Suprapubic skin (tissue), 4 donors: Measurements from ENCODE around the gene NCBP2. TPM values are rescaled to one million over a fixed set of nuclear protein-coding genes. Genes with fewer than 3 reads are reported as not detected.
"Not testable (repeated sequence)": the region's sequence is repeated elsewhere in the genome, so short reads cannot be mapped to it uniquely, and the experiment has no call there.

Experiments
- DNase-seq, 2 donors: peaks; one replicate each; pipeline ENCODE4 v3.0.0-alpha.2; 2019; ENCODE audit warnings: low spot score in 2 of 2
- H3K27ac ChIP-seq: fragments of 200-600 bp; sonication (generic); one replicate; pipeline ENCODE4 v1.5.1; 2019
- H3K27me3 ChIP-seq: fragments of 200-600 bp; sonication (generic); one replicate; pipeline ENCODE4 v1.5.1; 2019
- H3K36me3 ChIP-seq: fragments of 200-600 bp; sonication (generic); one replicate; pipeline ENCODE4 v1.5.1; 2019
- H3K4me1 ChIP-seq: fragments of 200-600 bp; sonication (generic); one replicate; pipeline ENCODE4 v1.5.1; 2019
- H3K4me3 ChIP-seq: fragments of 200-600 bp; sonication (generic); one replicate; pipeline ENCODE4 v1.5.1; 2019; ENCODE audit warnings: mild to moderate bottlenecking
- H3K9me3 ChIP-seq: fragments of 200-600 bp; sonication (generic); one replicate; pipeline ENCODE4 v1.5.1; 2019
- EP300 ChIP-seq: sonication (generic); formaldehyde crosslinking; IDR thresholded peaks from one replicate; pipeline ENCODE4 v1.6.1; 2017; ENCODE audit warnings: antibody characterized with exemption
- POLR2A ChIP-seq, 2 donors: fragments of 450-650 bp; IDR thresholded peaks; one replicate each; pipeline ENCODE4 v1.6.1; 2017; ENCODE audit warnings: antibody characterized with exemption in 2 of 2, mild to moderate bottlenecking in 2 of 2, moderate library complexity in 2 of 2
- POLR2AphosphoS5 ChIP-seq, 3 donors: sonication (generic); formaldehyde crosslinking; IDR thresholded peaks; one replicate each; pipeline ENCODE4 v1.6.1; 2017; ENCODE audit warnings: antibody characterized with exemption in 3 of 3
- WGBS: methylation state at CpG from one replicate; pipeline ENCODE4 v1.1.5; 2018; 5-methylcytosine and 5-hydroxymethylcytosine counted together
- total RNA-seq, 4 donors: library from RNA; depleted of rRNA; stranded (reverse); fragments of >200 nt; gene quantifications; one replicate each; pipeline ENCODE4 v1.1.0, GENCODE V29; 2016
- TF ChIP-seq, protein P1 (sequence below), 2 donors: fragments of 200-600 bp in 1 of 2; fragments of 450-650 bp in 1 of 2; sonication (generic) in 1 of 2; IDR thresholded peaks; one replicate each; pipeline ENCODE4 v1.5.1; 2016 to 2019; ENCODE audit warnings: antibody characterized with exemption in 2 of 2, mild to moderate bottlenecking in 1 of 2, moderate library complexity in 1 of 2

Gene NCBP2
- total RNA-seq, 4 donors from 2014 or later: 27.1 to 33.0 (median 28.3) TPM

DNA sequence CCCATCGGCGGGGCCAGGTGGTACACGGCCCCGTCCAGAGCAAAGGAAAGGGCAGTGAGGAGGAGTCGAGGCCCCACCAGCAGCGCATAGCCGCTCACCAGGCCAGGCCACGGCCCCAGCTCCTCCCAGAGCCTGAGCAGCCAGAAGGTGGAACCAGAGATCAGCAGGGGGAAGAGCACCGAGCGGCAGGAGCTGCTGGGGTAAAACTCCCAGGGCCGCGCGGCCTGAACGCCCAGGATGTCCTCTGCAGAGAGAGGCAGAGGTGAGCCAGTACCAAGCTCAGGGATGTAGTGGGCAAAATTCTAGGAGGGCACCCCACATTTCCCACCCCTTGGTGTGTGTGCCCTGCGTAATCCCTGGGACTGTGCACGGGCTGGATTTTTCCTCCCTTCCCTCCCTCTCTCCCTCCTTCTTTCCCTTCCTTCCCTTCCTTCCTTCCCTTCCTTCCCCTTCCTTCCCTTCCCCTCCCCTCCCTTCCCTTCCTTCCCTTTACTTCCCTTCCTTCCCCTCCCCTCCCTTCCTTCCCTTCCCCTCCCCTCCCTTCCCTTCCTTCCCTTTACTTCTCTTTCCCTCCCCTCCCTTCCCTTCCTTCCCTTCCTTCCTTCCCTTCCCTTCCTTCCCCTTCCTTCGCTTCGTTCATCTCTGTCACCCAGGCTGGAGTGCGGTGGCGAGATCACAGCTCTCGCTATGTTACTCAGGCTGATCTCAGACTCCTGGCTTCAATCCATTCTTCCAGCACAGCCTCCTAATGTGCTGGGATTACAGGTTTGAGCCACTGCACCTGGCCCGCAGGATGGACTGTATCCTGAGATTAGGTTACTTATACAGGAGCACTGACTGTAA lies 6.3 kb upstream of the NCBP2 start:
- no peak overlapping the region for H3K27ac ChIP-seq
- no peak for DNase-seq
- peaks cover 10% of the 10 kb centered on the region for H3K4me1 ChIP-seq
- TF ChIP-seq, protein P1, sequence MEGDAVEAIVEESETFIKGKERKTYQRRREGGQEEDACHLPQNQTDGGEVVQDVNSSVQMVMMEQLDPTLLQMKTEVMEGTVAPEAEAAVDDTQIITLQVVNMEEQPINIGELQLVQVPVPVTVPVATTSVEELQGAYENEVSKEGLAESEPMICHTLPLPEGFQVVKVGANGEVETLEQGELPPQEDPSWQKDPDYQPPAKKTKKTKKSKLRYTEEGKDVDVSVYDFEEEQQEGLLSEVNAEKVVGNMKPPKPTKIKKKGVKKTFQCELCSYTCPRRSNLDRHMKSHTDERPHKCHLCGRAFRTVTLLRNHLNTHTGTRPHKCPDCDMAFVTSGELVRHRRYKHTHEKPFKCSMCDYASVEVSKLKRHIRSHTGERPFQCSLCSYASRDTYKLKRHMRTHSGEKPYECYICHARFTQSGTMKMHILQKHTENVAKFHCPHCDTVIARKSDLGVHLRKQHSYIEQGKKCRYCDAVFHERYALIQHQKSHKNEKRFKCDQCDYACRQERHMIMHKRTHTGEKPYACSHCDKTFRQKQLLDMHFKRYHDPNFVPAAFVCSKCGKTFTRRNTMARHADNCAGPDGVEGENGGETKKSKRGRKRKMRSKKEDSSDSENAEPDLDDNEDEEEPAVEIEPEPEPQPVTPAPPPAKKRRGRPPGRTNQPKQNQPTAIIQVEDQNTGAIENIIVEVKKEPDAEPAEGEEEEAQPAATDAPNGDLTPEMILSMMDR (IDR thresholded peaks at IDR 0.05): no peak
- no peak for TF ChIP-seq POLR2AphosphoS5 (IDR thresholded peaks at IDR 0.05)
- TF ChIP-seq EP300: no peak
- no peak for TF ChIP-seq POLR2A (IDR thresholded peaks at IDR 0.05)
- H3K36me3 ChIP-seq: peaks cover 32% of the 10 kb centered on the region
- H3K4me3 ChIP-seq: no peak overlapping the region
- no peaks in the 10 kb centered on the region for H3K27me3 ChIP-seq
- no peaks in the 10 kb centered on the region for H3K9me3 ChIP-seq
- 68% methylated on average over 20 of the region's 22 CpGs for WGBS

DNA sequence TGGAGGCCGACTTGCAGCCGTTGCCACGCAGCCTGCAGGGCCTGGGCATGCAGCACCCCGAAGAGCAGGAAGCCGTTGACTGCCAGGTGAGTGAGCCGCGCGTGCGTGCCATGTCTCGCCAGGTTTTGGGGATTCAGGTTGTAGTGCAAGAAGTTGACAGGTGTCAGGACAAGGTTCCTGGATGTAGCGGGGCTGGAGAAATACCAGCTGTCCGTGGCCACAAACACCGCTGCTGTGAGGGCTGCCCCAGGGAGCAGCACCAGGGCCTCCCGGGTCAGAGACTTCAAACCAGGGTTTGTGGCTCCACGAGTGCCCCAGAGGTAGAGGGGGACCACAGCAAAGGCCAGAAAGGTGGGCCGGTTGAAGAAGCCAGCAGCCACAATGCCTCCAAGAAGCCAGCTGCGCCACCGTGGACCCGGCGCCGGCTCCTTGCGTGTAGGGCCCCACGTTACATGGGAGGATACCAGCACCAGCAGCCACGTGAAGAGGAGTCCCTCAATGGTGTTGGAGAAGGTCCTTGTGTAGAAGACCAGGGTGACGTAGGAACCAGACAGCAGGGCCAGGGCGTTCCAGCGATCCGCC lies 5.6 kb upstream of the NCBP2 start:
- TF ChIP-seq EP300 (no peak), POLR2AphosphoS5 (IDR thresholded peaks at IDR 0.05) (no peak), POLR2A (IDR thresholded peaks at IDR 0.05) (no peak)
- TF ChIP-seq, protein P1 (IDR thresholded peaks at IDR 0.05): no peak
- Histone ChIP-seq H3K9me3 (no peaks in the 10 kb centered on the region), H3K27me3 (no peaks in the 10 kb centered on the region), H3K36me3 (peaks cover 32% of the 10 kb centered on the region), H3K27ac (no peak overlapping the region), H3K4me1 (peaks cover 16% of the 10 kb centered on the region), H3K4me3 (no peak overlapping the region)
- WGBS: 77% methylated on average over 21 of the region's 28 CpGs
- no peak for DNase-seq

DNA sequence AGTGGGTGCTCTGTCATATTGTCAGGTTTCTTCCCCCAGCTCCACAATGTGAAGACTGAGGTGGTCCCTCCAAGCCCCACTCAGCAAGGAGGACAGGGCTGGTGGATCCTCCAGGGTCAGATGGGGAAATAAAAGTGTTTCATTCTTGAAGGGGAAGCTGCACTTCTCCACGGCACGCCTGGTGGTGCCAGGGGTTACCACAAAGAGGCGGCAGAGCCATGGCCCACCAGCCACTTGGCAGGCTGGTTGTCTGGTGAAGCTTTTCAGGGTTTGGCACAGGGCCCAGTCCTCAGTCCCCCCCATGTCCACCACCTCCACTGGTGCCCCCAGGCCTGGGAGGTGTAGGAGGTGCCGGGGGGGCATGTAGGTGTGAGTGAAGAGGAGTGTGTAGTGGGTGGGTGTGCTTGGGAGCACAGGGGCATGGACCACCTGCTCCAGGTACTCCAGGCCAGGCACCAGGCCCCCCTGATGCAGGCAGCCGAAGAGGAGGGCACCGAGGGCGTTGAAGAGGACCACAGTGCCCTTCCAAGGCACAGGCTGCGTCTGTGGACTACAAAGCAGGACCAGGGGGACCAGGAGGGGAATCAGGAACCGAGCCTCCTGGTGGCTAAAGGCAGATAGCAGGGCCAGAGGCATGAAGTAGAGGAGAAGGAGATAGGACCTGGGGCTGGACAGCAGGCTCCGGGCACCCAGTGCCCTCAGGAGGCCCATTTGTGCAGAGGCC lies 5.0 kb upstream of the NCBP2 start:
- WGBS: 82% methylated on average over 10 of the region's 10 CpGs
- TF ChIP-seq, protein P1 (IDR thresholded peaks at IDR 0.05): no peak
- TF ChIP-seq POLR2AphosphoS5 (IDR thresholded peaks at IDR 0.05): no peak
- no peaks in the 10 kb centered on the region for H3K9me3 ChIP-seq
- H3K27me3 ChIP-seq: no peaks in the 10 kb centered on the region
- no peak overlapping the region for H3K4me3 ChIP-seq
- peaks cover 32% of the 10 kb centered on the region for H3K36me3 ChIP-seq
- H3K27ac ChIP-seq: no peak overlapping the region
- H3K4me1 ChIP-seq: peaks cover 16% of the 10 kb centered on the region
- DNase-seq: no peak

DNA sequence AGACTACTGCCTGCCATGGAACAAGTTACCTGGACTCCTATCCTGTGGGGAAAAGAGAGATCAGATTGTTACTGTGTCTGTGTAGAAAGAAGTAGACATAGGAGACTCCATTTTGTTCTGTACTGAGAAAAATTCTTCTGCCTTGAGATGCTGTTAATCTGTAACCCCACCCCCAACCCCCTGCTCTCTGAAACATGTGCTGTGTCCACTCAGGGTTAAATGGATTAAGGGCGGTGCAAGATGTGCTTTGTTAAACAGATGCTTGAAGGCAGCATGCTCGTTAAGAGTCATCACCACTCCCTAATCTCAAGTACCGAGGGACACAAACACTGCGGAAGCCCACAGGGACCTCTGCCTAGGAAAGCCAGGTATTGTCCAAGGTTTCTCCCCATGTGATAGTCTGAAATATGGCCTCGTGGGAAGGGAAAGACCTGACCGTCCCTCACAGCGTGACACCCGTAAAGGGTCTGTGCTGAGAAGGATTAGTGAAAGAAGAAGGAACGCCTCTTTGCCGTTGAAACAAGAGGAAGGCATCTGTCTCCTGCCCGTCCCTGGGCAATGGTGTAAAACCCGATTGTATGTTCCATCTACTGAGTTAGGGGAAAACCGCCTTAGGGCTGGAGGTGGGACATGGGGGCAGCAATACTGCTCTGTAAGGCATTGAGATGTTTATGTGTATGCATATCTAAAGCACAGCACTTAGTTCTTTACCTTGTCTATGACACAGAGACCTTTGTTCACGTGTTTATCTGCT lies 1.9 kb upstream of the NCBP2 start:
- peaks cover 30% of the 10 kb centered on the region for H3K4me1 ChIP-seq
- 75% methylated on average over 14 of the region's 14 CpGs for WGBS
- not testable (repeated sequence) for H3K9me3 ChIP-seq, H3K27me3 ChIP-seq, DNase-seq, H3K27ac ChIP-seq
- peak overlapping the region; percentile 84 for H3K4me3 ChIP-seq
- H3K36me3 ChIP-seq: peaks cover 17% of the 10 kb centered on the region

DNA sequence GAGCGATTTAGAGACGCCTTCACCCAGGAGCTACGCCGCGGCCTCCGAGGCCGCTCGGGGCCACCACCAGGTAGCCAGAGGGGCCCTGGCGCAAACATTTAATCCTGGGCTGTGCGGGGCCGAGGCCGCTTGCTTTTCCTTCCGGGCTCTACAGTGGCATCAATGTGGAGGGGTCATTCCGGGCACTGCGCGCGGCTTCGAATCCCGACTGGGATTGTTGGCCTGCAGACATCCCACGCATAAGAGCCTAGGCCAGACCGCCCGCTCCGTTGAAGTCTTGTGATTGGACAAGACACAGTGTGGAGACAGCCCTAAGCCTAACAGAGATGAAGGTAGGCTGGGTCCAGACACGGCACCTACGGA lies 568 bp upstream of the NCBP2 start:
- H3K4me1 ChIP-seq: peaks cover 30% of the 10 kb centered on the region
- H3K36me3 ChIP-seq: peaks cover 28% of the 10 kb centered on the region
- H3K27ac ChIP-seq: peak overlapping the region; percentile 98
- H3K9me3 ChIP-seq: no peaks in the 10 kb centered on the region
- DNase-seq: peak in 1 of 2 donors; percentile 80
- H3K27me3 ChIP-seq: no peaks in the 10 kb centered on the region
- TF ChIP-seq POLR2A (IDR thresholded peaks at IDR 0.05) (no peak), EP300 (no peak), POLR2AphosphoS5 (IDR thresholded peaks at IDR 0.05) (no peak)
- TF ChIP-seq, protein P1 (IDR thresholded peaks at IDR 0.05): no peak
- WGBS: 0% methylated on average over 6 of the region's 25 CpGs
- peak overlapping the region; percentile 84 for H3K4me3 ChIP-seq
